ENCODE data around the gene THEM5.

THEM5 gene

DNA sequence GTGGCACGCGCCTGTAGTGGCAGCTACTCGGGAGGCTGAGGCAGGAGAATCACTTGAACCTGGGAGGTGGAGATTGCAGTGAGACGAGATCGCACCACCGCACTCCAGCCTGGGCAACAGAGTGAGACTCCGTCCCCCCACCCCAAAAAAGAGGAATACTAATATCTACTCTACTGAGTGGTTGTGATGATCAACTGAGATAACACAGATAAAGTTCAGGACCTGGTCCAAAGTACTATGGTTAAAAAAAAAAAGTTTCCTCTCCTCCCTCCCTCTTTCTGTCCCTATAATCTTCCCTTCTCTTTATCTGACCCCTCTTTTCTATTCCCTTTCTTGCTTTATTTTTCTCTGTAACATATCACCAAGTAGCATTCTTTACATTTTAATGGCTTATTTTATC, 17.9 kb downstream of the THEM5 start:
- DNase-seq (ENCODE audit: extremely low read depth, low read depth): no peak
- H3K4me3 ChIP-seq (replicated peaks; ENCODE audit: low read depth, low read length): no peak overlapping the region
- no peak for TF ChIP-seq CTCF (IDR thresholded peaks at IDR 0.05; ENCODE audit: low read depth, low read length, missing control alignments)

DNA sequence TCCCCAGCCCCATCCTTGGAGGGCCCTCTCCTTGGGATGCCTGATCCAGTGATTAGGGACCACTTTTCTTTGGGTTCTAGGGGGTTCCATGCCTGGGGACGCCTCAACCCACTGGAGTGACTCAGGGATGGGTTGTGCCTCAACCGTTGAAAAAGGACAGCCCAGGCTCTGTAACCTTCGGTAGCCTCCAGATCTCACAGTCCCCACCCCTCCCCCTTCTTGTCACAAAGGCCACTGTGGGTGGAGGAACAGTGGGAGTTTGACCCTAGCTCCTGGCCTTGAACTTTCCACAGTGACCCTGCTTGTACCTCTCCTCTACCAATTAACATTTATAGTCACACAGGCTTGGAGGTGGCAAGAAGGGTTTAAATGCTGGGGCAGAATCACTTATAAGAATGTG, 19.3 kb downstream of the THEM5 start:
- no peak for TF ChIP-seq CTCF (IDR thresholded peaks at IDR 0.05; ENCODE audit: low read depth, low read length, missing control alignments)
- H3K4me3 ChIP-seq (replicated peaks; ENCODE audit: low read depth, low read length): no peak overlapping the region
- no peak for DNase-seq (ENCODE audit: extremely low read depth, low read depth)

- H3K4me3 ChIP-seq (replicated peaks; ENCODE audit: low read depth, low read length): no peak overlapping the region
- DNase-seq (ENCODE audit: extremely low read depth, low read depth): no peak
- TF ChIP-seq CTCF (IDR thresholded peaks at IDR 0.05; ENCODE audit: low read depth, low read length, missing control alignments): no peak
These were observed 20.2 kb downstream of the THEM5 start for GRCh38 chr1:151833172-151833900.

DNA sequence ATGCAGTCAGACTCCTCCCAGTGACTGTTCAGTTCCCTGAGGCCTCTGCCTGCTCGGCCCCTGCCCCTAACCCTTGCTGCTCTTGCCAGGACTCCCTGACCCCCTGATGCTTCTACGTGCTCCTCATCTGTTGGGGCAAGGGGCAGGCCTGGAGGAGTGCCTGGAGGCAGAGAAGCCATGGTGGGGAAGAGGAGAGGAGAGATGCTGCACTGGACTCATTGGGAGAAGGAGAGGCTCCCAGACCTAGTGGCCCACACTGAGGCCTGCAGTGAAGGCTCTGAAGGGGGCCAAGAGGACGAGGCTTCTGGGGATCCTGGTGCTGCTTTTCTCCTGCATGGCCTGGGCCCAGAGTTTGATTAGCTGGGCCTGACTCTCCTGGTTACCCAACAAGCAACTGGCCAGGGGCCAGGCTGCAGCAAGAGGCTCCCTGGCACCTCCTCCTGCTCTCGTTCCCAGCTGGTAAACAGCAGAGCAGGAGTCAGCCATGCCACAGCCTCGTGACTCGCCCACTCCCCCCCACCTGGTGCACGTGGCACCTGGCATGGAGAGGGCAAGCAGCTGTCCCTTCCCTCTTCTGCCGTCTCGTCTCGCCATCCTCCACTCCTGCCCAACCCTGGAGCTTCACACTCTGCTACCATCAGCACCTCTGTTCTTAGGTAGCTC, 21.1 kb downstream of the THEM5 start:
- TF ChIP-seq CTCF (IDR thresholded peaks at IDR 0.05; ENCODE audit: low read depth, low read length, missing control alignments): no peak
- DNase-seq (ENCODE audit: extremely low read depth, low read depth): no peak
- H3K4me3 ChIP-seq (replicated peaks; ENCODE audit: low read depth, low read length): no peak overlapping the region

DNA sequence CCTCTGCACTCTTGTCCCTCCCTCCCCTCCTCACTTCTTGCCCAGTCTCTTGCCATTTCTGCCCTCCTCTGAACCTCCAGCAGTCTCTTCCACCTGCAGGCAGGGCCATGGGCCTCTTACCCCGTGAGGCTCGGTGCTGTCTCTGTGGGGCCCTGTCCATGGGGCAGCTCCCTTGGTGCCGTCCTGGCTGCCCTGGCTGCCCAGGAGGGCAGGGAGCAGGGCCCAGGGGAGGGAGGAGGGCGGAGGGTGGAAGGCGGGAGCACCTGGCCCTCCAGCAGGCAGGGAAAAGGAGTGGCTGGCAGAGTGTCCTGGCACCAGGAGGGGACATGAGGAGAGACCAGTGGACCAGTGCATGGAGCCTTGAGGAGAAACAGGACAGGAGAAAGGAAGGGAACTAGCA, 21.9 kb downstream of the THEM5 start, which contains the start of gene RORC:
Gene RORC (minus strand): TSS at position 198 of the 400 bp plus-strand sequence. CDS start 38 bp downstream, at position 160.
- TF ChIP-seq CTCF (IDR thresholded peaks at IDR 0.05; ENCODE audit: low read depth, low read length, missing control alignments): no peak
- no peak within 1 kb of the TSS for H3K4me3 ChIP-seq (replicated peaks; ENCODE audit: low read depth, low read length)
- DNase-seq (ENCODE audit: extremely low read depth, low read depth): no peak

GRCh38 chr1:151831256-151831591, 22.3 kb downstream of the THEM5 start:
- H3K4me3 ChIP-seq (replicated peaks; ENCODE audit: low read depth, low read length): no peak overlapping the region
- TF ChIP-seq CTCF (IDR thresholded peaks at IDR 0.05; ENCODE audit: low read depth, low read length, missing control alignments): no peak
- no peak for DNase-seq (ENCODE audit: extremely low read depth, low read depth)
